Lower lobe of right lung (tissue), 2 donors: ENCODE results near the gene MARVELD2. TPM values are rescaled to one million over a fixed set of nuclear protein-coding genes. Genes with fewer than 3 reads are reported as not detected.
"Not testable (repeated sequence)": the region's sequence is repeated elsewhere in the genome, so short reads cannot be mapped to it uniquely, and the experiment has no call there.

Experiments
- ATAC-seq, 2 donors: fragments of 200-7000 bp; cut with Tn5 transposase; one replicate each; pipeline ENCODE4 v1.9.1; 2020 to 2022; ENCODE audit warnings: mild to moderate bottlenecking in 2 of 2, moderate library complexity in 2 of 2
- DNase-seq: peaks from one replicate; pipeline ENCODE4 v3.0.0-alpha.2; 2020
- H3K27ac ChIP-seq: fragments of 200-600 bp; one replicate; pipeline ENCODE4 v1.8.0; 2022
- H3K27me3 ChIP-seq: fragments of 200-600 bp; one replicate; pipeline ENCODE4 v1.8.0; 2022; ENCODE audit warnings: low read depth
- H3K36me3 ChIP-seq: fragments of 200-600 bp; one replicate; pipeline ENCODE4 v1.8.0; 2022; ENCODE audit warnings: mild to moderate bottlenecking
- H3K4me1 ChIP-seq: fragments of 200-600 bp; one replicate; pipeline ENCODE4 v1.8.0; 2022
- H3K4me3 ChIP-seq: fragments of 200-600 bp; one replicate; pipeline ENCODE4 v1.8.0; 2022; ENCODE audit warnings: mild to moderate bottlenecking
- H3K9me3 ChIP-seq: fragments of 200-600 bp; one replicate; pipeline ENCODE4 v1.8.0; 2022
- CTCF ChIP-seq: fragments of 200-600 bp; IDR thresholded peaks from one replicate; pipeline ENCODE4 v1.8.0; 2022; ENCODE audit warnings: antibody characterized with exemption, mild to moderate bottlenecking
- intact Hi-C: fragments of 100-400 bp; cut with DNase I; formaldehyde crosslinking; loops from one replicate; pipeline ENCODE4 v1.11.0; 2022
- total RNA-seq: library from RNA; stranded (reverse); fragmentation: NEBNext Ultra II Directional; extraction: Animal tissue kit (Norgen Biotek cat#: 25700); gene quantifications from one replicate; pipeline ENCODE4 v1.2.1, GENCODE V29; 2021
- donor health status: DM: no; HTN: yes; CAD: no; lungs with severe emphysema.

MARVELD2 gene
- total RNA-seq, 1 donor from 2014 or later = 26.2 TPM

DNA sequence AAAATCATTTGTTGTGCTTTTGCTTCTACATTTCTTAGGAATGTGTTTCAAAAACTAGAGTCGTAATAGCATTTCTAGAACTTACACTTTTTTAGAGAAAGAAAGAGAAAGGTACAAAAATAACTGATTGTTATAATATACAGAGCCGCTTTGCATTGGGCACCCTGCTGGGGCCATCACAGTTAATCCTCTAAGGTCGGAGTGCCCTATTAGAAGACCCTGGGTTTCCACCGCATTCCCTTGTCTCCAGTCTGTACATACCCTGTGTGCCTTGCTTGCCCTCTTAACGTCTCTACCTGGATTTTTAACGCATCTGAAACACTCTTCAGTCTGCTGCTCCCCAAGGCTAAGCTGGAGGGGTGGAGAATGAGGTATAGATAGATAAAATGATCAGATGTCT, 1.3 kb downstream of the MARVELD2 start:
- Histone ChIP-seq H3K27ac (peak overlapping the region; percentile 89), H3K9me3 (no peaks in the 10 kb centered on the region), H3K4me3 (peak overlapping the region; percentile 77), H3K27me3 (no peaks in the 10 kb centered on the region), H3K4me1 (peaks cover 9% of the 10 kb centered on the region), H3K36me3 (peaks cover 28% of the 10 kb centered on the region)
- ATAC-seq (no peak), DNase-seq (no peak)
- TF ChIP-seq CTCF = no peak
- intact Hi-C loops = no loop called here

DNA sequence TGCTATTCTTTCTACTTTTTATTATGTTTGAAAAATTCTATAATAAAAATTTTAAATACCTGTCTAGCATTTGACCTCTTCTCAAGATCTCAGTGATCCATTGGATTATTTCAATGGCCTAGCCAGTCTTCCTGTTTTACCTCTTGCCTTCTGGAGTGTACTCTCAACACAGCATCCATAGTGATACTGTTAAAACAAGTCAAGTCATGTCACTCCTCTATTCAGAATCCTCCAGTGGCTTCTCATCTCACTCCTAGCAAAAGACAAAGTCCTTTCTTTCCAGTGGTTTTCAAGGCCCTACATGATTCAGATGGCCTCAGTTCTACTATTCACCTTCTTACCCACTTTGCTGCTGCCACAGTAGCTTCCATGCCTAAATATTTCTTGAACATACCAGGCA, 1.8 kb downstream of the MARVELD2 start:
- no peak for ATAC-seq
- peaks cover 9% of the 10 kb centered on the region for H3K4me1 ChIP-seq
- DNase-seq = no peak
- TF ChIP-seq CTCF = no peak
- peaks cover 23% of the 10 kb centered on the region for H3K36me3 ChIP-seq
- peak overlapping the region; percentile 77 for H3K4me3 ChIP-seq
- intact Hi-C loops = no loop called here
- H3K9me3 ChIP-seq = no peaks in the 10 kb centered on the region
- no peak overlapping the region for H3K27ac ChIP-seq
- H3K27me3 ChIP-seq = no peaks in the 10 kb centered on the region

DNA sequence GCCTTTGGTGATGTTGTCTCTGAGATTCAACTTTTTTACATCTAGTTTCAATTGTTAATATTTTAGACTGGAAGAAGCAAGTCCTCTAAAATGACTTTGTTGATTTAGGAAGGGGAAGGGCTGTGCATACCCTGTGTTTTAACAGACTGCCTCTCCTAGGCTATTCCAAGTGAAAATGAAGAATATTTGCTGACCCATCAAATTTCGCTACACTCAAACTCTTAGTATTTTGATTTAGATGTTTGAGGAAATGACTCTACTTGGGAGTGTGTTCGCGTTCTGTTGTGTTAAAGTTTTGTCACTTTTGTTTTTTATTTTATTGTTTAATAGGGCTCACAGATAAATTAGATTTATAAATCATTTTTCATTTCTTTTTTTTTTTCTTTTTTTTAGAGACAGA, 3.6 kb downstream of the MARVELD2 start:
- Histone ChIP-seq H3K9me3 (no peaks in the 10 kb centered on the region), H3K27me3 (no peaks in the 10 kb centered on the region), H3K36me3 (peaks cover 7% of the 10 kb centered on the region), H3K4me1 (peaks cover 9% of the 10 kb centered on the region), H3K4me3 (no peak overlapping the region), H3K27ac (no peak overlapping the region)
- ATAC-seq (no peak), DNase-seq (no peak)
- intact Hi-C loops = no loop called here
- no peak for TF ChIP-seq CTCF

- H3K27me3 ChIP-seq = no peaks in the 10 kb centered on the region
- no peak overlapping the region for H3K27ac ChIP-seq
- no peaks in the 10 kb centered on the region for H3K9me3 ChIP-seq
- intact Hi-C loops = no loop called here
- no peak for ATAC-seq
- no peaks in the 10 kb centered on the region for H3K4me1 ChIP-seq
- peaks cover 35% of the 10 kb centered on the region for H3K36me3 ChIP-seq
- no peak for TF ChIP-seq CTCF
- no peak overlapping the region for H3K4me3 ChIP-seq
- no peak for DNase-seq
These were observed 16.7 kb downstream of the MARVELD2 start for GRCh38 chr5:69431424-69432303.

DNA sequence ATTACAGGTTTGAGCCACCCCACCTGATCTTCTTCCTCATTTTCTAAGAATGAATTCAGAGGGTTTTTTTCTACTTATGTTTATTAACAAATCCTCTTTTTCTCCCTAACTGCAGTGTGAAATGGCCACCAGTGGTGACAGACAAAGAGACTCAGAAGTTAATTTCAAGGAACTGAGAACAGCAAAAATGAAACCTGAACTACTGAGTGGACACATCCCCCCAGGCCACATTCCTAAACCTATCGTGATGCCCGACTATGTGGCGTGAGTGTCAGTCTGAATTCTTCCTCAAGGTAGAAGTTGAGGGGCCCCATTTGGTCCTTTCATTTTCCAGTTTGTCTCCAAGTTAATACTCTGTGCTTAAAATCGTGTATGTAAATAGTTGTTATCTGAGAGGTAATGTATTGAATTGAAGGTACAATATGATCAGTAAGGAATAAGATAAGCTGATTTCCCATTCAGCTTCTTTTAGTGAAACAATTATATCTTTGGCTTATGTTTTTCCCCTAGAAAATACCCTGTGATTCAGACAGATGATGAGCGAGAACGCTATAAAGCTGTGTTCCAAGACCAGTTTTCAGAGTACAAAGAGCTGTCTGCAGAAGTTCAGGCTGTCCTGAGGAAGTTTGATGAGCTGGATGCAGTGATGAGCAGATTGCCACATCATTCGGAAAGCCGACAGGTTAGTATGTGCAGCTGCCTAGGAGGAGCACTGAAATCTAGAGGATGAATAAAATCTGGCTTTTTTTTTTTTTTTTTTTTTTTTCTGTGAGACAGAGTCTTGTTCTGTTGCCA, 17.7 kb downstream of the MARVELD2 start:
- no peak for TF ChIP-seq CTCF
- H3K27me3 ChIP-seq = no peaks in the 10 kb centered on the region
- DNase-seq = no peak
- no peak overlapping the region for H3K4me3 ChIP-seq
- no peaks in the 10 kb centered on the region for H3K9me3 ChIP-seq
- H3K36me3 ChIP-seq = peaks cover 35% of the 10 kb centered on the region
- H3K4me1 ChIP-seq = no peaks in the 10 kb centered on the region
- intact Hi-C loops = no loop called here
- no peak for ATAC-seq
- H3K27ac ChIP-seq = no peak overlapping the region

GRCh38 chr5:69435276-69435884, 20.5 kb downstream of the MARVELD2 start:
- H3K9me3 ChIP-seq, intact Hi-C loops, DNase-seq: not testable (repeated sequence)

More at GRCh38 chr5:69435276-69435884, 20.5 kb downstream of the MARVELD2 start:
- peaks cover 41% of the 10 kb centered on the region for H3K36me3 ChIP-seq
- not testable (repeated sequence) for H3K27ac ChIP-seq, H3K27me3 ChIP-seq, H3K4me3 ChIP-seq, H3K4me1 ChIP-seq, ATAC-seq
